Endothelial cell of umbilical vein (primary cell): ENCODE data around the gene GSTP1. TPM values are rescaled to one million over a fixed set of nuclear protein-coding genes. Genes with fewer than 3 reads are reported as not detected.
"Not testable (repeated sequence)": the region's sequence is repeated elsewhere in the genome, so short reads cannot be mapped to it uniquely, and the experiment has no call there.

Source experiments
- BruUV-seq: library from RNA; stranded (reverse); fragments of 400-500 nt; replicated peaks from 2 replicates; lab custom pipeline; 2021; lab: Mats Ljungman, UMichigan
- CTCF ChIA-PET: fragments of 300-600, 350-600 bp; sonication (Branson Sonifier 250); formaldehyde crosslinking; loops from one replicate; lab custom pipeline; 2021; ENCODE audit warnings: antibody characterized with exemption, inconsistent platforms; lab: Charles Lee
- POLR2A ChIA-PET: fragments of 300-600, 350-600 bp; sonication (Branson Sonifier 250); formaldehyde crosslinking; loops from one replicate; lab custom pipeline; 2021; ENCODE audit warnings: antibody characterized with exemption, inconsistent platforms; lab: Charles Lee
- DNase-seq: peaks from one replicate; pipeline ENCODE4 v3.0.0-alpha.2; 2011; ENCODE audit warnings: low read depth, low spot score
- FAIRE-seq: peaks from 2 replicates; lab custom pipeline; 2011; peaks lifted over from hg19 to GRCh38; lab: Jason Lieb, UNC
- H2AFZ ChIP-seq: 2 replicates; pipeline ENCODE4 v1.6.0; 2012; ENCODE audit warnings: low read depth, low read length, control low read depth, inconsistent platforms
- H3K27ac ChIP-seq: 2 replicates; pipeline ENCODE4 v1.5.1; 2011; ENCODE audit warnings: low read depth, mild to moderate bottlenecking, control low read depth, low read length, moderate library complexity; ENCODE audit not compliant: insufficient read depth
- H3K27me3 ChIP-seq, 2 experiments: 2 replicates each; pipeline versions ENCODE4 v1.6.0 to v1.6.1; 2011; ENCODE audit warnings: low read length in 2 of 2, mixed read lengths in 1 of 2; ENCODE audit not compliant: control insufficient read depth in 2 of 2, insufficient read depth in 2 of 2
- H3K36me3 ChIP-seq, 2 experiments: 2 replicates in 1 of 2; 3 replicates in 1 of 2; pipeline ENCODE4 v1.5.1; 2011; ENCODE audit warnings: low read length in 2 of 2, mild to moderate bottlenecking in 1 of 2, moderate library complexity in 1 of 2; ENCODE audit not compliant: control insufficient read depth in 2 of 2, insufficient read depth in 2 of 2; ENCODE audit errors: extremely low read depth in 1 of 2
- H3K4me1 ChIP-seq: 3 replicates; pipeline ENCODE4 v1.5.1; 2011; ENCODE audit warnings: mild to moderate bottlenecking, low read length; ENCODE audit not compliant: control insufficient read depth, insufficient read depth; ENCODE audit errors: extremely low read depth
- H3K4me2 ChIP-seq: 2 replicates; pipeline ENCODE4 v1.6.1; 2011; ENCODE audit warnings: low read length, control low read depth, mixed read lengths; ENCODE audit not compliant: insufficient read depth
- H3K4me3 ChIP-seq, 3 experiments: fragments of 200-600 bp in 1 of 3; sonication (generic), shearing (Covaris generic) in 1 of 3; replicated peaks in 1 of 3; 2 replicates each; pipeline ENCODE4 v1.5.1; 2011 to 2016; ENCODE audit warnings: control low read depth in 3 of 3, low read length in 3 of 3, mild to moderate bottlenecking in 2 of 3, inconsistent platforms in 1 of 3, low read depth in 1 of 3, moderate library complexity in 1 of 3; ENCODE audit not compliant: insufficient read depth in 1 of 3
- H3K79me2 ChIP-seq: 2 replicates; pipeline ENCODE4 v1.6.0; 2012; ENCODE audit warnings: low read length, inconsistent platforms; ENCODE audit not compliant: control insufficient read depth, insufficient read depth
- H3K9ac ChIP-seq: replicated peaks from 2 replicates; pipeline ENCODE3; 2011; ENCODE audit warnings: low read length, control low read depth; ENCODE audit not compliant: insufficient read depth; ENCODE audit errors: extremely low read depth
- H3K9me1 ChIP-seq: replicated peaks from 3 replicates; pipeline ENCODE4 v1.6.0; 2011; ENCODE audit warnings: mild to moderate bottlenecking, low read length; ENCODE audit not compliant: control insufficient read depth, insufficient read depth; ENCODE audit errors: extremely low read depth
- H3K9me3 ChIP-seq: replicated peaks from 2 replicates; pipeline ENCODE4 v1.5.1; 2012; ENCODE audit warnings: low read length, inconsistent platforms; ENCODE audit not compliant: control insufficient read depth, insufficient read depth
- H4K20me1 ChIP-seq: replicated peaks from 2 replicates; pipeline ENCODE3; 2011; ENCODE audit warnings: mild to moderate bottlenecking, low read length; ENCODE audit not compliant: control insufficient read depth, insufficient read depth; ENCODE audit errors: extremely low read depth
- CTCF ChIP-seq, 2 donors: IDR thresholded peaks; 1 replicate in 1 of 2; 2 replicates in 1 of 2; pipeline ENCODE4 v1.5.1; 2011; ENCODE audit warnings: low read length in 2 of 2, mild to moderate bottlenecking in 2 of 2, moderate library complexity in 2 of 2, control low read depth in 1 of 2, inconsistent platforms in 1 of 2, low read depth in 1 of 2; ENCODE audit not compliant: insufficient read depth in 1 of 2; ENCODE audit errors: extremely low read depth in 1 of 2
- EZH2 ChIP-seq: IDR thresholded peaks from 2 replicates; pipeline ENCODE4 v1.6.1; 2012; ENCODE audit warnings: borderline replicate concordance, low read depth, mild to moderate bottlenecking, moderate library complexity, low read length, inconsistent platforms; ENCODE audit not compliant: severe bottlenecking
- FOS ChIP-seq: IDR thresholded peaks from 2 replicates; pipeline ENCODE4 v1.6.1; 2011; ENCODE audit warnings: mild to moderate bottlenecking, low read length, moderate library complexity, borderline replicate concordance; ENCODE audit not compliant: insufficient read depth
- GATA2 ChIP-seq: IDR thresholded peaks from 2 replicates; pipeline ENCODE4 v1.7.0; 2011; ENCODE audit warnings: low read depth, mild to moderate bottlenecking, moderate library complexity, mixed read lengths, low read length; ENCODE audit not compliant: insufficient read length, insufficient read depth
- JUN ChIP-seq: IDR thresholded peaks from 2 replicates; pipeline ENCODE4 v1.6.1; 2011; ENCODE audit warnings: borderline replicate concordance, low read depth; ENCODE audit not compliant: insufficient read length, insufficient read depth
- MYC ChIP-seq: IDR thresholded peaks from one replicate; pipeline ENCODE4 v1.6.1; 2011; ENCODE audit warnings: mild to moderate bottlenecking, low read depth, low read length
- POLR2A ChIP-seq: IDR thresholded peaks from 2 replicates; pipeline ENCODE4 v1.6.1; 2012; ENCODE audit warnings: low read depth, mild to moderate bottlenecking, control low read depth, low read length
- POLR2AphosphoS5 ChIP-seq: IDR thresholded peaks from 2 replicates; pipeline ENCODE4 v1.6.1; 2012; ENCODE audit warnings: low read depth, mild to moderate bottlenecking, control low read depth, low read length, moderate library complexity; ENCODE audit not compliant: insufficient read depth
- dilution Hi-C: fragments of 300-500 bp; cut with MboI; formaldehyde crosslinking; loops from one replicate; pipeline ENCODE4 v1.15.0; 2019; ENCODE audit warnings: low sequenced_read_pairs; ENCODE audit not compliant: extremely low pct_ligation_motif_present
- intact Hi-C: fragments of 100-400 bp; cut with micrococcal nuclease; formaldehyde crosslinking; loops from one replicate; pipeline ENCODE4 v1.10.0; 2022
- polyA plus RNA-seq, 4 experiments: library from polyadenylated mRNA; depleted of rRNA in 3 of 4; stranded (reverse) in 3 of 4; unstranded in 1 of 4; fragments of >200 nt; gene quantifications; 2 replicates each; pipeline versions ENCODE4 v1.2.1 to v1.2.3, GENCODE V29; 2011 to 2012; ENCODE audit warnings: missing spikeins in 1 of 4
- total RNA-seq: library from RNA; stranded (reverse); gene quantifications from 2 replicates; pipeline ENCODE4 v1.2.3, GENCODE V29; 2021
- TF ChIP-seq, protein P1 (sequence below): IDR thresholded peaks from 2 replicates; pipeline ENCODE4 v1.6.1; 2011; ENCODE audit not compliant: insufficient read depth, insufficient read length

The GSTP1 gene
- total and polyA plus RNA-seq, 2 donors (not counting 3 experiments of a cell fraction or from before 2014, with no cell fraction given), result 962 to 2,277 TPM

DNA sequence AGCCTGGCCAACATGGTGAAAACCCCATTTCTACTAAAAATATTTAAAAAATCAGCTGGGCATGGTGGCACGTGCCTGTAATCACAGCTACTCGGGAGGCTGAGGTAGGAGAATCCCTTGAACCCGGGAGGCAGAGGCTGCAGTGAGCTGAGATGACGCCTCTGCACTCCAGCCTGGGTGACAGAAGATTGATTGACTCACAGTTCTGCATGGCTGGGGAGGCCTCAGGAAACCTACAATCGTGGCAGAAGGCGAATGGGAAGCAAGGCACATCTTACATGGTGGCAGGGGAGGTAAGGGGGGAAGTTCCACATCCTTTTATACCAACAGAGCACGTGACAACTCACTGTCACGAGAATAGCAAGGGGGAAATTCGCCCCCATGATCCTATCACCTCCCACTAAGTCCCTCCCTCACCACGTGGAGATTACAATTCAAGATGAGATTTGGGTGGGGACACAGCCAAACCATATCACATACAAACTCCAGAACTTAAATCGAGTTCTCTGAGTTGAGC lies 5.3 kb downstream of the GSTP1 start:
- CTCF ChIA-PET, result interaction anchor here (1.0 to 1.5 kb wide), 2 partner anchors 12 to 25 kb away, joined by 3 to 4 read pairs; no protein-coding TSS in a partner anchor
- H3K79me2 ChIP-seq, result peaks cover 23% of the 10 kb centered on the region
- H3K9ac ChIP-seq, H2AFZ ChIP-seq, H3K4me2 ChIP-seq, FAIRE-seq, dilution Hi-C loops, intact Hi-C loops, POLR2A ChIA-PET, H3K9me1 ChIP-seq, H4K20me1 ChIP-seq, H3K9me3 ChIP-seq, H3K4me3 ChIP-seq, BruUV-seq, H3K27me3 ChIP-seq, DNase-seq, H3K27ac ChIP-seq: not testable (repeated sequence)
- peaks cover 7 to 18% of the 10 kb centered on the region in 2 experiments for H3K36me3 ChIP-seq
- H3K4me1 ChIP-seq, result peaks cover 10% of the 10 kb centered on the region

GRCh38 chr11:67592880-67593564 lies 9.4 kb downstream of the GSTP1 start:
- intact Hi-C loops (no loop called here), dilution Hi-C loops (no loop called here)
- no peak for FAIRE-seq
- Histone ChIP-seq H3K4me1 (no peaks in the 10 kb centered on the region), H3K9ac (no peak overlapping the region), H3K79me2 (no peaks in the 10 kb centered on the region), H3K27ac (no peak overlapping the region), H3K9me1 (no peaks in the 10 kb centered on the region), H4K20me1 (no peaks in the 10 kb centered on the region), H2AFZ (no peak overlapping the region), H3K4me2 (no peak overlapping the region), H3K4me3 (no peak overlapping the region), H3K27me3 (peaks cover 3 to 8% of the 10 kb centered on the region in 2 experiments), H3K9me3 (no peaks in the 10 kb centered on the region), H3K36me3 (peaks cover 0 to 2% of the 10 kb centered on the region in 2 experiments)
- BruUV-seq, result no TSS peak
- ChIA-PET POLR2A (no interaction called here), CTCF (interaction anchor here (0.9 to 1.4 kb wide), 3 partner anchors 9 to 21 kb away, joined by 3 to 4 read pairs (median 3); partner anchors contain the start of gene GSTP1)
- DNase-seq, result no peak
- TF ChIP-seq MYC (no peak), EZH2 (no peak), GATA2 (no peak), POLR2AphosphoS5 (no peak), POLR2A (no peak), CTCF (IDR thresholded peaks at IDR 0.05; ENCODE audit: extremely low read depth in 1 of 2, insufficient read depth in 1 of 2, low read depth in 1 of 2, low read length in 2 of 2) (no peak), JUN (no peak), FOS (no peak)
- TF ChIP-seq, protein P1, sequence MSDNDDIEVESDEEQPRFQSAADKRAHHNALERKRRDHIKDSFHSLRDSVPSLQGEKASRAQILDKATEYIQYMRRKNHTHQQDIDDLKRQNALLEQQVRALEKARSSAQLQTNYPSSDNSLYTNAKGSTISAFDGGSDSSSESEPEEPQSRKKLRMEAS, result no peak
